ENCODE data around the gene FBXO3.

FBXO3 gene

GRCh38 chr11:33700063-33700501, 74.2 kb downstream of the FBXO3 start:
- DNase-seq = no peak

DNA sequence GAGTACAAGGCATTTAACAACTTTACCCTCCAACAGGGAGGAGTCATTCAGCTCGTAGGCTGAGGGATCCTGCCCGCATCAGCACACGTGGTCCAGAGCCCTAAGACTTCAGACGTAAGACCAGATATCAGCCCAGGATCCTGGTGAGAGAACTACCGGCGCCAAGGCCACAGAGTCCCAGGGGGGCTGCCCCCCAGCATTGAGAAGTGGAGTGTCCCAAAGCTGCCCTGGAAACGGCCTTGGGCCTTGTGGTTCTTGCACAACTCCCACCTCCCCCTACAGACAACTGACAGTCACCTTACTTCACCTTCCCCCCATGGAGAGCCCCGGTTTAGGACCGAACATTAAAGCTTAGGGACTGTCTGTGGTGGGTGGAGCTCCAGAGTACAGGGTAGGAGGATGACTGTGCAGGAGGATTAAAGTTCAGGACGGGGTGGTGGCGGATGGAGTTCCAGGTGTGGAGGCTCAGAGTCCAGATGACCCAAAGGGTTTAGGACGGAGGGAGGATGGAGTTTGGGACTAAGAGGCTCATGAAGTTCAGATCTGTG, 74.7 kb downstream of the FBXO3 start:
- DNase-seq = no peak

- no peak for DNase-seq
Measured at GRCh38 chr11:33698921-33699320, 75.4 kb downstream of the FBXO3 start.

DNA sequence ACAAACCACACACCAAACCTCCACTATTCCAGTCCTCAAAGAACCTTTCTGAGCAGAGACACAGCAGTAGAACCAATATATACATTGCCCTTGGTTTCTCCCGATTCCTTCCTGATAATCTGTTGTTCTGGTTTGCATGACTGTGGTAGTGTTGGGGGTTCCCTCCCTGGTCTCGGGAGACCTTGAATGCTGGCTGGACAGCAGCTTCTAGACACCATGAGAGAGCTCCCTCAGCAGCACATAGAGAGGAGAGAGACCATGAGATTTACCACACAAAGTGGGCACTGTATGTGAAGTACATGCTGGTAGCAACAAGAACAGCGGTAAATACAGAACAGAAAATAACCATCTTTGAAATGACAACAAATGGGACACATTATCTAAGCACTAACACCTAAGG, 76.3 kb downstream of the FBXO3 start:
- no peak for DNase-seq

GRCh38 chr11:33696931-33697638, 77.2 kb downstream of the FBXO3 start:
- DNase-seq = peak; percentile 98

GRCh38 chr11:33696411-33696810, 77.9 kb downstream of the FBXO3 start:
- DNase-seq = peak; percentile 47

- DNase-seq = peak; percentile 68
Measured at GRCh38 chr11:33695051-33695566, 79.2 kb downstream of the FBXO3 start.

GRCh38 chr11:33694346-33695050, 79.8 kb downstream of the FBXO3 start:
- peak; percentile 94 for DNase-seq

GRCh38 chr11:33692541-33692940, 81.8 kb downstream of the FBXO3 start:
- no peak for DNase-seq

GRCh38 chr11:33692013-33692504, 82.3 kb downstream of the FBXO3 start:
- no peak for DNase-seq

GRCh38 chr11:33691066-33691864, 83.1 kb downstream of the FBXO3 start:
- DNase-seq = peak; percentile 48
